Spleen (tissue), 7 donors: Measurements from ENCODE around the gene AFDN.

ENCODE experiments used
- CTCF ChIP-seq, 11 experiments: fragments of 200-600 bp in 7 of 11; fragments of 450-650 bp in 4 of 11; sonication (generic) in 4 of 11; IDR thresholded peaks in 8 of 11; conservative IDR thresholded peaks in 3 of 11; 1 replicate in 7 of 11; 2 replicates in 4 of 11; pipeline versions ENCODE4 v1.4.0 to v1.8.0; 2016 to 2021; ENCODE audit warnings: antibody characterized with exemption in 11 of 11, inconsistent platforms in 4 of 11, mild to moderate bottlenecking in 1 of 11
- POLR2A ChIP-seq, 3 donors: fragments of 450-650 bp; IDR thresholded peaks; one replicate each; pipeline ENCODE4 v1.5.1; 2017; ENCODE audit warnings: antibody characterized with exemption in 3 of 3, mild to moderate bottlenecking in 1 of 3
- POLR2AphosphoS5 ChIP-seq, 3 donors: sonication (generic); formaldehyde crosslinking; IDR thresholded peaks; one replicate each; pipeline ENCODE4 v1.5.1; 2017; ENCODE audit warnings: antibody characterized with exemption in 3 of 3
- donor health status: DM: no; HTN: no; CAD: no; lungs with moderate emphysema.
- donor health status: DM: no; HTN: no; CAD: no.
- donor health status: DM: no; HTN: no; CAD: no.

- TF ChIP-seq CTCF (IDR thresholded peaks at IDR 0.05 in 8 of 11, conservative IDR thresholded peaks at IDR 0.05 in 3 of 11) (no peak), POLR2AphosphoS5 (IDR thresholded peaks at IDR 0.05) (peak in 1 of 3 donors; percentile 11), POLR2A (IDR thresholded peaks at IDR 0.05) (no peak)
Observed at GRCh38 chr6:167951781-167952511, 125.2 kb downstream of the AFDN start.
